IPS DF 4.7 (cell line): ENCODE results near the gene SH3GL3.

Experiments used
- DNase-seq: peaks from one replicate; pipeline ENCODE4 v3.0.0-alpha.2; 2013; ENCODE audit warnings: low spot score; ENCODE audit errors: extremely low read depth

The SH3GL3 gene

GRCh38 chr15:83565138-83565537 is 118.0 kb downstream of the SH3GL3 start:
- no peak for DNase-seq

- no peak for DNase-seq
Observed at GRCh38 chr15:83565553-83566159, 118.5 kb downstream of the SH3GL3 start.

- DNase-seq = no peak
Observed at GRCh38 chr15:83567318-83567717, 120.2 kb downstream of the SH3GL3 start.

GRCh38 chr15:83569341-83569740 is 122.2 kb downstream of the SH3GL3 start:
- DNase-seq = no peak

- no peak for DNase-seq
Observed at GRCh38 chr15:83570756-83571155, 123.6 kb downstream of the SH3GL3 start.

GRCh38 chr15:83571820-83572707 is 124.9 kb downstream of the SH3GL3 start:
- no peak for DNase-seq

- no peak for DNase-seq
Observed at GRCh38 chr15:83574345-83574744, 127.2 kb downstream of the SH3GL3 start.

- no peak for DNase-seq
Observed at GRCh38 chr15:83578691-83579090, 131.6 kb downstream of the SH3GL3 start.

GRCh38 chr15:83581381-83581780 is 134.2 kb downstream of the SH3GL3 start:
- no peak for DNase-seq

GRCh38 chr15:83582381-83582780 is 135.2 kb downstream of the SH3GL3 start:
- DNase-seq = no peak

GRCh38 chr15:83585601-83586335 is 138.6 kb downstream of the SH3GL3 start:
- DNase-seq = no peak

- DNase-seq = no peak
Observed at GRCh38 chr15:83587091-83587490, 139.9 kb downstream of the SH3GL3 start.

GRCh38 chr15:83588441-83588840 is 141.3 kb downstream of the SH3GL3 start:
- no peak for DNase-seq

- no peak for DNase-seq
Observed at GRCh38 chr15:83592370-83593040, 145.4 kb downstream of the SH3GL3 start.

- no peak for DNase-seq
Observed at GRCh38 chr15:83595191-83595590, 148.1 kb downstream of the SH3GL3 start.

- no peak for DNase-seq
Observed at GRCh38 chr15:83598031-83598430, 150.9 kb downstream of the SH3GL3 start.

GRCh38 chr15:83602021-83602420 is 154.9 kb downstream of the SH3GL3 start:
- DNase-seq = no peak

- DNase-seq = no peak
Observed at GRCh38 chr15:83604549-83604948, 157.4 kb downstream of the SH3GL3 start.

GRCh38 chr15:83605111-83605945 is 158.2 kb downstream of the SH3GL3 start:
- DNase-seq = no peak

- no peak for DNase-seq
Observed at GRCh38 chr15:83610132-83610531, 163.0 kb downstream of the SH3GL3 start.
